Dermis microvascular lymphatic vessel endothelial cell (primary cell): ENCODE data around the gene BTBD9. TPM values are rescaled to one million over a fixed set of nuclear protein-coding genes. Genes with fewer than 3 reads are reported as not detected.
"Not testable (repeated sequence)": the region's sequence is repeated elsewhere in the genome, so short reads cannot be mapped to it uniquely, and the experiment has no call there.

ENCODE experiments used
- DNase-seq, 2 donors: peaks; one replicate each; pipeline versions ENCODE4 v3.0.0 to v3.0.0-alpha.2; 2010; ENCODE audit warnings: low read depth in 2 of 2
- total RNA-seq: library from RNA; depleted of rRNA; stranded (reverse); fragments of >200 nt; gene quantifications from 2 replicates; pipeline ENCODE4 v1.2.1, GENCODE V29; 2014

Gene BTBD9
- total RNA-seq, 1 donor from 2014 or later: 6.7 TPM

DNA sequence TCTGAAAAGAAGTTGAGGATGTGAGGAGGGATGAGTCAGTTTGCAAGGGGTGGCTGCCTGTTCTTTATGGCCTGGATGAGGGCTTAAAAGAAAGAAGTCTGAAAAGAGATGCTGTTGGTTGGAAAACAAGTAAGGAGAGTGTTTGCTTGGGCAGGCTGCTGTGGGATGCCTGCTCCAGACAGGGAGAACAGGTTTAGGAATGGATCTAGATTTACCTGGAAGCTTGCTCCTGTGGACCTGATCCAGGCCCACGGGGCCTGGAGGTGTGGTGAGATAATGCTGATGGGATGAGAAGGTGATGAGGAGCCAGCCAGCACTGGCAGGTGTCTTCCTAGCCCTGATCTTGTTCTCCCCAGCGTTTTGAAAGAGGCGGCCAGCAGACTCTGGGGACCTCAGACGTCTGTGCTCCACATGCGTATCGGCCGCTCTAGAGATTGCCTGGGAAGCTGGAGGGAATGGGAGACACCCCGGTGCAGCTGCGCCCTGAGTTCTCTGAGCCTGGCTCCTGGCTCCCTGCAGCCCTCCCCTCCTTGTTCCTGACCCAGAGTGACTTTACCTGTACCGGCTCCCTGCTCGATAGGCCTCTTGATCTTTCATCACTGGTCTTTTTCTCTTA is 488.9 kb downstream of the BTBD9 start:
- DNase-seq: no peak

DNA sequence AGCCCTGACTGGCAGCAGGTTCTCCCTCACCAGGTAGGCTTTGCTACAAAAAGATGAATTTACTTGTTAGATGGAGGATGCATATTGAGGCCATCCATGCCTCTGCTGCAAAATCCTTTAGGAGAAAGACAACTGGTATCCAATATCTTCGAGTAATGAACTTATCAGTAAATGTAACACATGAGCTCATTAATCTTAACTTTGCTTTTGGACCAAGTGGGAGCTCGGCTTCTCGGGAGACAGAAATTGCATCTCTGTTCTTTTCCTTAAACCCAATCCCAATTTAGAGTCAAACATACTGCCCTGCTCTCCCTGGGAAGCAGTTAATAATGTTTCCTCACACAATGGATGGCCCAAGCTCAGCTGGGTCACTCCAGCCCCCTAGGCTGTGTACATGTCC is 489.7 kb downstream of the BTBD9 start:
- no peak for DNase-seq

DNA sequence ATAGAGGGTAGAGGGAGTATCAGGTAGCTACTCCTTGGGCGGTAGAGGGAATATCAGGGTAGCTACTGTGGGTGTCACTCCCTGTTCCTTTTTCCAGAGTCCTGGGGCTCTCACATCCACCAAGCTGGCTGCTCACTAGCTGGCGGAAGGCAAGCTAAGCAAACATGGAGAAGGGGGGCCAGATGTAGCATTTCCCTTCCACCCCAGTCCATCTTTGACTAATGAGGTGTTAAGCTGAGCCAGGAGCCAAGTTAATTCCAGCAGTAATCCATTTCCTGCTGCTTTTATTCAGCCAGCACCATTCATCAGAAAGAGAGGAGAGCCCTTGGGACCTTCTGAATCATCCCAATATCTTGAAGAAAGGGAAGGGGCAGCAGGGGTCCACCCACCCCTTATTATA is 490.2 kb downstream of the BTBD9 start:
- peak in 1 of 2 donors; percentile 48 for DNase-seq

DNA sequence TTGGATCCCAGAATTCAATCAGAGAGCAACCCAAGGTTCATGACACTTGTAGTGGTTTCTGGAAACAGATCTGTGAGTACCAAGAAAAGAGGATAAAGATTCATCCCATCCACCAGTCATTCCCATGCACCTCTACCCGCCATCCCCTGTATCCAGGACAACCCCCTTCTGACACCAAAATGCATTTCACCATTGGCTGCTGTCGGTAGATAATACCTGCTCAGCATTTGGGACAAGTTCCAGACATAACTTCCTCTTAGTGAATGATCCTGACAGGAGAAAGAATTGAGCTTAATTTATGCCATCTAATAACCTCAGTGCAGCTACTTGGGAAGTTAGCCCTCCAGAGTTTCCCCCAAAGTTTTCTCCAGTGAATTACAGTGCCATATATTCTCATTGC is 491.1 kb downstream of the BTBD9 start:
- DNase-seq: peak; percentile 48 to 63

DNA sequence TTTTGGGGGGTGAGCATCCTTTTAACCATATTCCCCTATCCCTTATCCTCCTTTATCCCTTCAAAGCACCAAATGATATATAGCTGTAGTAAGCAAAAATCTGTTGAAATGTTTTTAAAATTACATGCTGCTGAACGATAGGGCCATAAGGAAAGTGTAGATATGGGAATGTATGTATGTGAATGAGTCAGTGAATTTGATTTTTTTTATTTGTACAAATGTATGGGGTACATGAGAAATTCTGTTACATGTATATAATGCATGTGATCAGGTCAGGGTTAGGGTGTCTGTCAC is 493.0 kb downstream of the BTBD9 start:
- no peak for DNase-seq

DNA sequence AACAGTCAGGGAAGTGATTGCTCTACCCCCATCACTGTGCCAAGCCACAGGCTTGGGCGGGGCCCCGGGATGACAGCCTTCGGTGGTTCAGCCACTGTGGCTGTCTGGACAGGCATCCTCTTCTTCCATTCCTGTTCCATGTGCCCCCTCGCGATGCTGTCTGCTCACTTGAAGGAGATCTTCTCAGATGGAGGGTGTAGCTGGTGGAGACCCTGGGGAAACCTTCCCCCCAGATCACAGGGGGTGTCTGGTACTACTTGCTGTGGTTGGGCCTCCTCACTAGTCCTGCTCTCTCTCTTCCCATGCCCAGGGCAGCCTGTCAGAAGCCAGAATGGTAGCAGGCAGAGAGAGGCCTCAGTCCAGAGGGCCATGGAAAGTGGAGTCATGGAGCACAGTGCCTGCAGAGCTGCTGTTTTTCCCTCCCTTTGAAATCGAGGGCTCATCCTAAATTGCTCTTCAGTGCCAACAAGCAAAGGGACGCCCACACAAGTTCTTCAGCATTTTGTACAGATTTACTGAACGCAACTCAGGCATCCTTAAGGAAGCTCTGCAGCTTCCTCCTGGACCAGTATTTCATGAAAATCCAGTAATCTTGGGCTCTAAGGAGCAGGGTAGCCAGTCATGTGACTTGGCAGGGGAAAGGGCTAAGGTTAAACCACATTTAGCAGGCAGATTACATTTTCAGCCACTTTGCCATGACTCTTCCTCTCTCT is 493.6 kb downstream of the BTBD9 start:
- no peak for DNase-seq

DNA sequence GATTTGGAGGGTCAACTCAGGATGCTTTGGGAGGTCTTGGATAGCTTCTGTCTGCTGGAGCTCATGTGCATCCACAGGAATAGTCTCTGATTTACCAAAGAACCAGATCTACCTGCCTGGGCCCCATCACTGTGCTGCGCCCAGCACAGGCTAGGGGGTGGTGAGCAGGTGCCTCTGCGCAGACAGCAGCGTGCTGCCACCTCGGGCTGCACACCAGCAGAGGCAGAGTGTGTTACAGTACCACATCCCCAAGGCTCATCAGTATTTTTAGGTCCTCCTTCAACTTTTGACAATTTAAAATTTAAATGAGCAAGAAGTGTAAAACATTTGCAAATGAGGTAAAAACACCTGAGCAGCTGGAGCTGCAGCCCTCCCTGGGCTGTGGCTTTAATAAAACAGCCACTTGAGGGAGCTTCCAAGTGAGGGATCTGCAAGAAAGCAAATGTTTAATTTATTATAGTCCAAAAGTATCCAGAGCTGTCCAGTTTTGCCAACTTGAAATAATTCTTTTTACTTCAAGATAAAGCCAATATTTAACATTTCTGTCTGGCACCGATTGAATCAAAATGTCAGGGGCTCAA is 495.3 kb downstream of the BTBD9 start:
- no peak for DNase-seq

DNA sequence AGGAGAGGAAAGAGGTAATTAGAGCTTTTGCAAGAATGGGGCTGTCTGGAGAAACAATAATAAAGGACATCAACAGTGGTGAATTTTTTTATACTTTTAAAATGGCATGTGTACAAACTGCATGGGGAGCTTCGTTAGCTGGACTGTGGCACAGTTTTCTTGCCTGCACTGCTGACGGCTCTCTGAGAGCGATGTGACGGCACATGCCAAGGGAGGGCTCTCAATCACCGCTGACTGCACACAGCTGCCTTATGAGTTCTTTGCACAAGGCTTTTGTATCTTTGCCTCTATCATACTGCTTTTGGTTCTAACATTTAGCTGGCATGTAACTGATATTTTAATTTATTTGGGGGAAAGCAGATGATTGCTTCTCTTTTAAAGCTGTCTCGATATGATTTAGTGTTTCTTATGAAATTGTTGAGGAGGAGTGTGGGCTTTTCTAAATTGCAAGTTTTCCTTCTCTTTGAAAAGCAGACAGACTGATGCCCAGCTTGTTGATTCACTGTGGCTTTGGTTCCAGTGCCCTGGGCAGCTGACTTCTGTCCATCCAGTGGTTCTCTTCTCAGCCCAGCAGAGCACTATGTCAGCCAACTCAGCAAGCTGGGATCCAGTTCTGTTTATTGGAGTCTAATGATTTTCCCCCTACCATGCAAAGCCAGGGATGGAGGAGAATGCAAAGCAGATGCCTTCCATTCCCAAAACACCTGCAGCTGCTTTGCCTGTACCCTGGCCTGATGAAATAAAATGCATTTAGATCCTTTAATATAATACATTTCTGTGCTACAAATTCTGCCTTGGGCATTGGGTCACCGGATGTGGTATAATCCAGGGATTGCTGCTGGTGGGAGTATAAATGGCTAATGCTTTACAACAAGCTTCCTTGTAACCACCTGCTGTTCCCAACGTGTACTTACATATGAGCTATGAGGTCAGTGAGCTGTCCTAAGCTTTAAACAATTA is 496.3 kb downstream of the BTBD9 start:
- no peak for DNase-seq

DNA sequence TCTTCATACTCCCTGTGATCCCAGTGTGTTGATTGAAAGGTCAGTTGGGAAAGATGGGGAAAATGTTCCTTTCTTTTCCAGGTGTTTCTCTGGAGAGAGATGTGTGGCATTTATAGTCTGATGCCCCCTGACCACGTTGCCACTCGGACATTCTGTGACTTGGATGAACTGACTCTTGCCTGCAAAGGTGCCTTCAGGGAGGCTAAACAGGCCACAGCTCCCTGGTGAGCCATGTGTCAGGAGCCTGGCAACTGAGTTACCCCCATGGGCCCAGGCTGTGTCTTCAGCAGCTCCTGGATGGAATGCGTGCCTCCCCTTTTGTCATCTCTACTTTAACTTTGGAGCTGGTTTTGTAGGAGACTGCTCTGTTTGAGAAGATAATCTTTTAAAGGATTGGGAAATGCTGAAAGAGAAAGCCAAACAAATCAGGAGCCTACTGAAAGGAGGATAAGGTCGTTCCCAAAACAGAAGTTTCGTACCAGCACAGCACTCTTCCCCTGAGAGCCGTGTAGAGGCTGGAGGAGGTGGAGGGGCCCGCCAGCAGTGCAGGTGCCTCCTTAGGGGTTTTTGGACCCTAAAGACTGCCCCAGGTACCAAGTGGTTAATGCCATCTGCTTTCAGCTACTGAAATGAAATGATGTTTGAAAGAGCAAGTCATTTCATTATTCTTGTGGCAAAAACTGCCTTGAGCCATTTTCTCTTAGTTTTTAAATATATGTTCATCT is 497.4 kb downstream of the BTBD9 start:
- no peak for DNase-seq

DNA sequence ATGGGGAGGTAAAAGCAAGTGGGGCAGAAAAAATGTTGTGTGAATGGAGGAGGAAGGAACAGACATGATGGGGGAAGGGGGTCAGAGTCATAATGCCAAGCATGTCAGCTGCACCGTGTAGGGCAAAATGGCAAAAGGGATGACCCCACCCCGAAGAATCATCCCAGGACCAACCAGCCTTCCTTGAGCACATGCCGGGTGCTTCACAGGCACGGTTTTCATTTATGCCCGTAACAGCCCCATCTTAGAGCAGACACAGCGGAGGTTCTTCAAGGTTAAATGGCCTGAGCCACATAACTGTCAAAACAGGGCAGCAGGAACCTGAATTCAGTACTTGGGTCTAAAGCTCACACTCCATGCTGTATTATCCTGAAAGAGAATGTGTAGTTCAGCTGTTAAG is 498.0 kb downstream of the BTBD9 start:
- no peak for DNase-seq

DNA sequence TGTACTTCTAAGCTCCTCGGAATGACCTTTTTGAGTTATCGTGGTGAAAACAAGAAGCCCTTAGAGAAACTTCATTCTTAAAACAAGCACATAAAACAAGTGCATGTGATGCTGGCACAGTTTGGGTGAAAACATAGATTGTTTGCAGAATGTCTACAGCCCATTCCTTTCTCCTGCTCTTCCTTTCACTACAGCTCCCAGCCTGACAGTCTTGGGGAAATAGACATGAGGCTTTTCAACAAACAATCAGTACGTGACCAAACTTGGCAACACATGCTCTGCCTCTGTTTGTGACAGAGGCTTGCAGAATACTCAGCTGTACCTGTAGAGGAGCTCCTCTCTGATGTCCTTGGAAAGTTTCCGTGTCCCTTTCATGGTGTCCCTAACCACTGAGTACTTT is 498.6 kb downstream of the BTBD9 start:
- no peak for DNase-seq

DNA sequence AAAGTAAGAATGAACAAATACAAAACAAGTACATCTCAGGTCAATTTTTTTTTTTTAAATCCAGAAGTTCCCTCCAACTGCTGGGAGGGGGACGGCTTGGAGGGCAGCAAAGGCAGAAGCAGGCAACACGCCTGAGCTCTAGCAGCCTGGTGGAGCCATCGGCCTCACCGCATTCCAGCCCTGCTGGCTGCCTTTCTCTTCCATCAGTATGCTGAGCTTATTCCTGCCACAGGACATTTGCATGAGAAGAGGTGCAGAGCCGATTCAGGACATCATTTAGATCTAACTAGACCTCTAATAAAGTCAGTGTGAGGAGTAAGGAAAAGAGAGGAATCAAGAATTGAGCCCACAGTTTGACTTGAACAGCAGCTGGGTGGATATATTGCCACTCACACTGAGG is 501.4 kb downstream of the BTBD9 start:
- DNase-seq: no peak

DNA sequence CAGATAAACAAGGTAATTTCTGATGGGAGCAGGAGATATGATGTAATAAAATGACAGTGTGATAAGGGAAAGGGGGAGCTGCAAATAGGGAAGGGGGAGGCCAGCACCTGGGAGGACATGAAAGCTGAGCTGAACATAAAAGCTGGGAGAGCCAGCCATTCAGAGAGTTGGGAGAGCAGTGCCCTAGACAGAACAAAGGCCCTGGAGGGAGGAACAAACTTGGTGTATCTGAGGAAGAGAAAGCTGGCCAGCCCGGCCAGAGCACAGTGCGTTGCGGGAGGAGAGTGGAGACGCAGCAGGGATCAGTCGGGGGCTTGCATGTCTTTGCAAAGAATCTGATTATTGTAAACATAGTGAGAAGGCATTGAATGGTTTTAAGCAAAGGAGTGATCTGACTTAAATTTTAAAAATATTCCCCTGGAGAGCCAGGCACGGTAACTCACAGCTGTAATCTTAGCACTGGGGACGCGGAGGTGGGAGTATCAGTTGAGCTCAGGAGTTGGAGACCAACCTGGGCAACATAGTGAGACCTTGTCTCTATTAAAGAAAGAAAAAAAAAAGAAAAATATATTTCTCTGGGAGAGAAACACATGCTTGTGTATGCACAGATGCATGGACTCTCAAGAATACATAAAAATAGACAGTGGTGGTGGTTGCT is 502.0 kb downstream of the BTBD9 start:
- no peak for DNase-seq

DNA sequence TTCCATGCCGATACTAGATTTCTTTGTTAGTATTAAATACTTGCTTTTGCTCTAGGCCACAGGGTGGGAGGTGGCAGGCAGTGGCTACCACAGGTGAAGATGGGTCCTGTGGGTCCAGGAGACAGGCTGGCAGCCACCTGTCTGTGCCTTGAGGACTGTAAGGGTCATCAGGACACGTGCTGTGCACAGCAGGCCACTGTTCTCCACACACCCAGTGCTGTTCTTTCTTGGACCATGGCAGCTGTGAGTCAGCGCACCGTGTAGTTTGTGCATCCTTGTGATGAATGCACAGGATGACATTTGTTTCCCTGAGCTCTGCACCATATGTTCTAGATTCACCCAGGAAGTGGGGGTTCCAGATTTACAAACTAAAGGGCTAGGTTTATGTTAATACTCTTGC is 503.2 kb downstream of the BTBD9 start:
- no peak for DNase-seq

DNA sequence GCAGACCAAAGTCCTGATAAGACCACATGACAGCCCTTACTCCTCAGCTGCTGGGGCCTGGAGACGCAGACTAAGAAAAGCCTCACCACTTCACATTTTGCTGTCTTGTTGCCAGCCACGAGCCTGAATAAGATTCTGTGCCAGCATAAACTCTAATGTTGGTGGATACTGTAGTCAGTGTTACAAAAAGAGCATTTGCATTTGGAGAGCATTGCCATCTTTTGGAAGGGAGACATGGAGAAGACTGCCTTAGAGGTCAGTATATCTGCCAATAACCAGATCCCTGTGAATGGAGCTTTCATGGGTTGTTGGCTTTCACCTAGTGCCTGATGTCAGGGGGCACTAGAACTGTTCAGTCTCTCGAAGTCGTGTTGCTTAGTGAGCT is 505.0 kb downstream of the BTBD9 start:
- DNase-seq: no peak

DNA sequence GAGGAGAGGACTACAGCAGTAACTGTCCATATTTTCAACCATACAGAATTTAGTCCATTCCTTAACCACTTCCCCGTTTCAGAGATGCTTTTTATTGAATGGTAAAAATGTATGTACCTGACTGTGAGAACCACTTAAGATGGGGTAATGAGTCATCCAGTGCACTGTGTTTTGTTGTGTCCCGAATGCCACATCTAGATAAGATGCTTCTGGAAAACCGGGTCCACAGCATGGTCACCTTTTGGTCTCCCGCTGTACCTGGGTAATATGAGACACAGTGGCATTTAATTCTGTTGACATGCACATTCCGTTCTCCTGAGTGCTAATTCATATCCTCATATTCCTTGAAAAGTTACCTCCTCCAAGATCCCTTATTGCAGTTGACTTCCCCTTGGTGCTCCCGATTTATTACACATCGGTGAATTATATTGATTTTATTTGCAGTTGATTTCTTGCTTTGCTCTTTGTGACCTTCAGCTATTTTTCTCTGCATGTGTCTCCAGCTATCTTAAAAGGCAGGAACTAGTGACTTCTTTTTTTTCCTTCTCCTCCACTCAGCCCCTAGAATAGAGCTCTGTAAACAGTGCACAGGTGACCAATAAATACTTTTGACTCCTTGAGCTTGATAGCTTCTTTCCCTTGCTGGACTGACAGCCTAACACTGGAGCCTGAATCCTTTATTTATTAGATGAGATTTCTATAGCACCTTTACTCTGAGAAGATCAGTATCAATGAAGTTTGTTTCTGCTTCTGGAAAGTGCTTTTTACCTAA is 505.6 kb downstream of the BTBD9 start:
- no peak for DNase-seq

DNA sequence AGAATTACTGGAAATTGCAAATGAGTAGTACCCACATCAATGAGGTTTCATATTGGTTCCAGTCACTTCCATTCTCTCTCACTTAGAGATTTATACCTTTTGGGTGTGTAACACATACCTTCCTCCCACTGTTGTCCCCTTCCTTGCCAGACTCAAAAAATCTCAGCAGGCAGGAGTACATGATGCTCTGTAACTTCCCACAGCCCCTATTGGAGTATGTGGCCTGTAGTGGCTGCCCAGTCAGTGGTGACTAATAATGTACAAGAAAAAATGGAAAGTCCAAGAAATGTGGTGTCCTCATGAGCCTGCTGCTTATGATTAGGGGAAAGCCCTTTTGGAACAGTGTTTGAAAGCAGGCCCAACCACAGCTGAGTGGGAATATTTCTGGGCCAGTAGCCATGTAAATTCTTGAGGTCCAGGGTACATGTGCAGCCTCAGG is 508.2 kb downstream of the BTBD9 start:
- DNase-seq: peak in 1 of 2 donors; percentile 7

DNA sequence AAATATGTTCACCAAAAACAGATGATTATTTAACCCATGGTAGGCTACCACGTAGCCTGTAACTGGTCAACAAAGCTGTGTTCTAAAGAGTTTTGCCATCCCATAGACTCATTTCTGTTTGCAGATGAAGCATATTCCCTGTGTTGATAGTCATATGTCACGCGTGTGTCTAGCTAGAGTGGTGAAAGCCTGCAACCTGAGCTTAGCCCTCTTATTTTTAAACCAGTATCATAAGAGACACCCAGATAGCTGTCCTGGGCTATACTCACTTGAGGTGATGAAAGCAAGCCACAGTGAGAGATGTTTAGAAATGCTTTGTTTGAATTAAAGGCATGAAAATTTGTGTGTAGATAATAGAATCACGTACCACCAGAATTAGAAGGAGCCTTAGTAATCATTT is 512.4 kb downstream of the BTBD9 start:
- no peak for DNase-seq

DNA sequence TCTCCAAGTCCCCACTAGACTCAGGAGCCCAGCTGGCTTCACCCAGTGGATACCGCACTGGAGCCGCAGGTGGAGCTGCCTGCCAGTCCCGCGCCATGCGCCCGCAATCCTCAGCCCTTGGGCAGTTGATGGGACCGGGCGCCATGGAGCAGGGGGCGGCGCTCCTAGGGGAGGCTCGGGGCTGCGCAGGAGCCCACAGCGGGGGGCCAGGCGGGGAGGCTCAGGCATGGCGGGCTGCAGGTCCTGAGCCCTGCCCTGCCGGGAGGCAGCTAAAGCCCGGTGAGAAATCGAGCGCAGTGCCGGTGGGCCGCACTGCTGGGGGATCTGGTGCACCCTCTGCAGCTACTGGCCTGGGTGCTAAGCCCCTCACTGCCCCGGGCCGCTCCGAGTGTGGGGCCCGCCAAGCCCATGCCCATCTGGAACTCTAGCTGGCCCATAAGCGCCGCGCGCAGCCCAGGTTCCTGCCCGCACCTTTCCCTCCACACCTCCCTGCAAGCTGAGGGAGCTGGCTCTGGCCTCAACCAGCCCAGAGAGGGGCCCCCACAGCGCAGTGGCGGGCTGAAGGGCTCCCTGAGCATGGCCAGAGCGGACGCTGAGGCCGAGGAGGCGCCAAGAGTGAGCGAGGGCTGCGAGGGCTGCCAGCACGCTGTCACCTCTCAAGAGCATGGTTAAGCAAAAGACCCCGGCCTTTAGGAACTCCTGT is 515.4 kb downstream of the BTBD9 start:
- not testable (repeated sequence) for DNase-seq

DNA sequence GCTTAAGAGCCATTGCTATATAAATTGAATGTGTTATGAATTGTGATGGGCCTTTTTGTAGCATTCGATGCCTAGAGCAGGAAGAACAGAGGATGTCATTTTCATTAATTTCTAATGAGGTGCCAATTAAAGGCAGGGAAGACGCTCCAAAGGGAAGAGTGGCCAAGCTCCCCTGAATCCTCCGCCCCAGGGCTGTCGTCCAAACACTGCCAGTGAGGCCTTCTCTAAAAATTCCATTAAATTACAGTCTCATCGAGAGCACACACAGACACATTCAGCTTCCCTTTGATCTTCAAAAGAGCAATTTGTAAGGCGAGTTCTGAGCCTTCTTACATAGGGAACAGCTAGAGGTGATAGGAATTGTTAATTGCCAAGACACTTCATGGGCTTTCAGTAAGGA is 520.2 kb downstream of the BTBD9 start:
- no peak for DNase-seq
